Activated T-helper 1 cell treated with anti-CD3 and anti-CD28 coated beads, Interleukin-2, amount 50 U/mL, for 16 hours (primary cell): ENCODE results near the gene NPC1L1.

Experiments
- DNase-seq, 2 donors: peaks; one replicate each; pipeline ENCODE4 v3.0.0-alpha.2; 2020; ENCODE audit warnings: low read depth in 1 of 2, low spot score in 1 of 2

NPC1L1 gene

GRCh38 chr7:44536090-44536489 lies 5.0 kb downstream of the NPC1L1 start:
- no peak for DNase-seq

- DNase-seq, result no peak
Measured at GRCh38 chr7:44535348-44536064, 5.6 kb downstream of the NPC1L1 start.

DNA sequence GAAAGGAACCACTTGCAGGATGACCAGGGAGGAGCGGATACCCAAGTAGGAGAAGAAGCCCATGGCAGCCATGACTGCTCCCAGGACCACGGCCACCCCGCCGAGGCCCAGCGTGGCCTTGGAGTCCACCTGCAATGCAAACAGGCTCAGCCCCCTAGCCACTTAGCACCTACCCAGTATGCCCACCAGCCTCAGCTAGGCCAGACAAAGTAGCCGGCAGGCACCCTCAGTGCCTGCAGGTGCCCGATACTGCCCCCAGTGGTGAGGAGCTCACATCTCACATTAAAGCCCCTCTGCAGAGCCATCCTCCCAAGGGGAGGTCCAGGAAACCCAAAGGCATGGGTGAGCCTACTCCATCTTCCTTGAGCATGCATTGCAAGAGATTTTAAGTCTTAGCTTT lies 6.6 kb downstream of the NPC1L1 start:
- DNase-seq, result no peak

DNA sequence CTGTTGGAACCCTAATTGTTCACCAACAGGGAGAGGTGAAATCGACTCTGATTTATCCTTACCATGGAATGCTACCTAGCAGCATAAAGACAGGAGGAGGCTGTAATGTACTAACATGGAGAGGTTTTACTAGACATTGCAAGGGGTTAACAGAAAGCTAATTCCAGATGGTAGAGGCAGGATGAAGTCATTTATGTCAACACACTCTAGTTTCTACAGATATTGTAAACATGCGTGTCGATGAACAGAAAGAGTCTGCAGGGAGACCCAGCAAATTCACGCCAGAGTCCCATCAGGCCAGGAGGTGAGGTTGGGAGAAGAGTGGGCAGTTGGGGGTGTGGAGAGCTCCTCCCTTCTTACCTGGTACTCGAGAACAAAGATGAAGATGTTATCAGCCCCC lies 7.0 kb downstream of the NPC1L1 start:
- no peak for DNase-seq

DNA sequence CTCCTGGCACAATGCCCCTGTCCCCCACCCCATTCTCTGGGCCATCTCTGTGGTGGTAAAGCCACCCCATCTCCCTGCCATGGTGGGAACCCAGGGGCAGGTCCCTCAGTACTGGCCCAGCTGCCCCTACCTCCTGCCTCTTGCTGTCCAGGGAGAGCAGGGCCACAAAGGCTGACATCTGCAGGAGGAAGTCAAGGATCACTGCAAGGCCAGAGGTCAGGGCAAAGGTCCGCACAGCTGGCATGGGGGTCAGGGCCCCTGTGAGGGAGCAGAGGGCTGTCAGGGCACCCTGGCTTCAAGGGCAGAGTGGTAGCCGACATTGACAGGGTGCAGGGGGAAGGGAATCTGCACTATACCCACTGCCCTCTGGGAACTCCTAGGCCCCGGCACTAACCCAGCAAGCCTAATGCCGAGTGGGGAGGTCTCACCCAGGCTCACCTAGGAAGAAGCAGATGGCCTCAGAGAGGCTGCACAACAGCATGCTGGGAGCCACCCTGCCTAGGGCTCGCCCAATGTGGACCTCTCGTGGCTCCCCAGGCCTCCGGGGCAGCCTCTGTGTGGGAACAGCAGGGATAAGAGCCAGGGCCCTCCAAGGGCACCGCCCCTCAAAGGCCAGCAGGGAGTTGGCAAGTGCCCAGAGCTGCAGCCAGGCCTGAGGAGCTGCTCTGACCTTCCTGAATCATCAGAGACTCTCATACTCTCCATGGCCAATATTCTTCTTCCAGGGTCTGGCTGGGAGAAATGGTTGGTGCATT lies 7.7 kb downstream of the NPC1L1 start:
- DNase-seq, result no peak

GRCh38 chr7:44531421-44532380 lies 9.4 kb downstream of the NPC1L1 start:
- DNase-seq, result no peak

- no peak for DNase-seq
Measured at GRCh38 chr7:44530990-44531389, 10.1 kb downstream of the NPC1L1 start.

- no peak for DNase-seq
Measured at GRCh38 chr7:44524811-44525388, 16.2 kb downstream of the NPC1L1 start.

DNA sequence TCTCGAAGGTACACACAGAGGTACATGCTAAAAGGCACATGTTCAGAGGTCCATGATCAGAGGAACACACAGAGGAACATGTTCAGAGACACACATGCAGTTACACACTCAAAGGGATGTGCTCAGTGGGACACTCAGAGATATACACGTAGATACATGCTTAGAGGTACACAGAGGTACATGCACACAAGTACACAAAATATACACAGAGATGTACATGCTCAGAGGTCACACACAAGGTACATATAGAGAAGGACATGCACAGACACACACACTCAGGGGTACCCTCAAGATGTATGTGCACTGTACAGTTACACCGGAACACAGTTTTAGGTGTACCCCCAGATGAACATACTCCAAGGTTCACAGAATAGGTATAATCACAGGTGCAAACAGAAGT lies 18.8 kb downstream of the NPC1L1 start:
- DNase-seq, result no peak

GRCh38 chr7:44521347-44522095 lies 19.6 kb downstream of the NPC1L1 start:
- DNase-seq, result no peak

DNA sequence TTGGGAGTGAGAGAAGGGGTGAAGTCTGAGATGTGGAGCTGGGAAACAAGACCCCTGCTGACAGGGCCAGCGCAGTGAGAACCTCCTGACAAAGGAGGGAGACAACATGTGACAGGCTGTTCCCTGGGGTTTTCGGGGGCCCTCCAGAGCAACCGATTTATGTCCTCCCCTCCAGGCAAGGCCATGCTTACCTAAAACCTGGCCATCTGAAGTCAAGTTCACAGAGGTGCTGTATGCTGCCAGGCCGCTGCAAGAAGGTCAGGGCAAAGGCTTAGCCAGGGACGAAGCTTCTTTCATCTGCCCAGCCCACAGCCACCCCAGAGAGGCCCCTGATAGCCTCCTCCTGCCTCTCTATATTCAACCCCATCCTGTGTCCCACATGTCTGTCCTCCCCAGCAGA lies 20.6 kb downstream of the NPC1L1 start:
- DNase-seq, result no peak

- no peak for DNase-seq
Measured at GRCh38 chr7:44519546-44519945, 21.6 kb downstream of the NPC1L1 start.

- no peak for DNase-seq
Measured at GRCh38 chr7:44518761-44519160, 22.4 kb downstream of the NPC1L1 start.

GRCh38 chr7:44517175-44517574 lies 24.0 kb downstream of the NPC1L1 start:
- no peak for DNase-seq

DNA sequence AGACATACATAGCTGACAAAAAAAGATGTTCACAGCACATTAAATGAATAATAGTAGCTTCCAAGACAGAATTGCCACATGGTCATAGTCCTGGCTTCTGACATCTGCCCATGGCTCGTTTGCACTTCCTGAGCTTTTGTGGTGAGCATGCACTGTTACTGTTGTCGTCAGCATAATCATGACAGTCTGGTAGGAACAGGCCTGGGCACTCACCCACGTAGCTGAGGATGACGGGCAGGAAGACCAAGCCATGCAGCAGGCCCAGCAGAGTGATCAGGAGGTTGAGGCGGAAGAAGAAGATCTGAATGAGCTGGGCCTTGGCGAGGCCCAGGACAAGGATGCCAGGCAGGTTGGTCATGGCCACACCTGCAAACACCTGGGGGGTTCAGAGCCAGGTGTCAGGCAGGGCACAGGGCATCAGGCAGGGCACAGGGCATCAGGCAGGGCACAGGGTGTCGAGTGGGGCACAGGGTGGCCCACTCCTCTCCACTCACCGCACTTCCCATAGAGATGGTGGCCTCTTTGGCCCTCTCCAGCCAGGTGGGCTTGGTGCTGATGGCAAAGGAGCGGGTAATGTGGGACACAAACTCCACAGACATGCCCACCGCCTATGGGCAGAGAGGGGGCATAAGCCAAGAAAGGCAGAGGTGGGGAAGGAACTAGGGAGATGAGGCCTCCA lies 25.4 kb downstream of the NPC1L1 start:
- no peak for DNase-seq

DNA sequence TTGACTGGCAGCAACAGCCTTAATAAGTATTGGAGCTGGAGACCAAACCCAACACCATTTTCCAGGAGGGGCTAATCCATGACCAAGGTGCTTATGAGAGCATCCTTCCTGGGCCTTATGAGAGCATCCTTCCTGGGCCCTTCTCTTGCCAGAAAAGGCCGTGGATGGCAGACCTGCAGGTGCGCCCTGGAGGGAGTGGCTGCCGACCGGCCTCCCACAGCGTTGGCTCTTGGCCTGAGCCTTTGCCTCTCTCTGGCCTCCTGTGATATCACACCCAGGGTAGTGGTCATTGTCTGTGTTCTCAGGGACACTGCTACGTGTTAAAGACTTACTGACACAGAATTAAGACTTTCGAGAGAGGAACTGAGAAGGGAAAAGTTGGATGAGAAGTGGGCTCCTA lies 28.4 kb downstream of the NPC1L1 start:
- DNase-seq, result no peak

- no peak for DNase-seq
Measured at GRCh38 chr7:44511863-44512468, 29.2 kb downstream of the NPC1L1 start.

GRCh38 chr7:44511236-44511635 lies 29.9 kb downstream of the NPC1L1 start:
- DNase-seq, result no peak

DNA sequence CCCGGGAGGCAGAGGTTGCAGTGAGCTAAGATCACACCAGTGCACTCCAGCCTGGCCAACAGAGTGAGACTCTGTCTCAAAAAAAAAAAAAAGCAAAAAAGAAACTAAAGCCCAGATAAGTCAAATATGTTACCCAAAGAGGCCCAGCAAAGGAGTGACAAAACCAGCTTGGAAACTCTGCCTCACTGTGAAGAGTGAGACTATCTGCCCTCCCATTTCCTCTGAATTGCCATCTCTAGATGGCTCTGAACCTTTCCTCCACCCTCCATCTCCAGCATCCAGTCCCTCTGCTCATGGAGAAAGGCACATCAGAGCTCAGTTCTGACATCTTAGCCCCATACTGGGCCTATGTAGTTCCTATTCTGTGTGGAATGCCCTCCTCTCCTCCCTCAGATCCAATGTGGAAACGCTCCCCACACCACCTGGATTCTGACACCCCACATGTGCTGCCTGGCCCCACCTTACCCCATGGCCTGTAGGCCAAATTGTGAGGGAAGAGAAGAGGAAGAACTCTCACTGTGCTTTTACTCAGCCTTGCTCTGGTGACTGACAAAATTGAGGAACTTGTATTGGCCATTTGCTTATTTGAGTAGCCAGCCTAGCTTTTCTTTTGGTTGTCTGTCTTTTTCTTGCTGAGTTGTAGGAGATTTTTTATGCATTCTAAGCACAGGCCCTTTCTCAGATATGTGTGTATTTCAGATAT lies 32.7 kb downstream of the NPC1L1 start:
- DNase-seq, result no peak
